ENCODE measurements around the gene CCDC85C.

CCDC85C gene

GRCh38 chr14:99502989-99503421, 101.0 kb downstream of the CCDC85C start:
- TF ChIP-seq CTCF (IDR thresholded peaks at IDR 0.05; ENCODE audit: low read depth, low read length), result 0 out of 2 replicates have a peak, but pooled peaks have one; percentile 3
- H3K27me3 ChIP-seq, result no peaks in the 10 kb centered on the region
- peaks cover 82% of the 10 kb centered on the region for H3K36me3 ChIP-seq
- DNase-seq, result no peak
- H3K4me3 ChIP-seq (ENCODE audit: low read depth, low read length), result no peak overlapping the region
- no peaks in the 10 kb centered on the region for H3K4me1 ChIP-seq
- no peaks in the 10 kb centered on the region for H3K9me3 ChIP-seq

GRCh38 chr14:99497894-99498293, 106.1 kb downstream of the CCDC85C start:
- DNase-seq, result no peak
- H3K4me1 ChIP-seq, result no peaks in the 10 kb centered on the region
- no peak overlapping the region for H3K4me3 ChIP-seq (ENCODE audit: low read depth, low read length)
- TF ChIP-seq CTCF (IDR thresholded peaks at IDR 0.05; ENCODE audit: low read depth, low read length), result no peak
- H3K27me3 ChIP-seq, result no peaks in the 10 kb centered on the region
- no peaks in the 10 kb centered on the region for H3K9me3 ChIP-seq
- H3K36me3 ChIP-seq, result peaks cover 65% of the 10 kb centered on the region

- H3K4me1 ChIP-seq, result no peaks in the 10 kb centered on the region
Measured at GRCh38 chr14:99497341-99497740, 106.7 kb downstream of the CCDC85C start.

DNA sequence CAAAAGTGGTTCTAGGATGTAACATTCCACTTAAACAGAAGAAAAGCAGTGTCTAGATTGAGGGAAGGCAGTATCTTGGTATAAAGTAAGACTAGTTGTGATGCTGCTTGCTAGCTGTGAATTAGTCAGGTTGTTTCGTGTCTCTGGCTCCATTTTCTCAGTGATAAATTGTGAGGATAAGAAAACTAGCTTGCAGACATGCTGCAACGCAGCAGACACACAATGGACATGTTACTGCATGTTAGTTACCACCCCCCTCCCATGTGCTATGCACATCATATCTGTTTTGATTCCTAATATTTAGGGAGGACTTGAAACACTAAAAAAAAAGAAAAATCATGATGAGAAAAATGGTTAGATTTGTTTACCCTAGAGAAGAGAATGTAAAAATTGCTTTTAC, 119.9 kb downstream of the CCDC85C start:
- DNase-seq, result no peak
- no peak for TF ChIP-seq CTCF (IDR thresholded peaks at IDR 0.05; ENCODE audit: low read depth, low read length)
- Histone ChIP-seq H3K4me3 (ENCODE audit: low read depth, low read length) (no peak overlapping the region), H3K36me3 (no peaks in the 10 kb centered on the region), H3K4me1 (no peaks in the 10 kb centered on the region), H3K9me3 (no peaks in the 10 kb centered on the region), H3K27me3 (no peaks in the 10 kb centered on the region)

More at GRCh38 chr14:99497341-99497740, 106.7 kb downstream of the CCDC85C start:
- no peak overlapping the region for H3K4me3 ChIP-seq (ENCODE audit: low read depth, low read length)
- no peaks in the 10 kb centered on the region for H3K27me3 ChIP-seq
- H3K36me3 ChIP-seq, result peaks cover 59% of the 10 kb centered on the region
- H3K9me3 ChIP-seq, result no peaks in the 10 kb centered on the region
- TF ChIP-seq CTCF (IDR thresholded peaks at IDR 0.05; ENCODE audit: low read depth, low read length), result no peak
- no peak for DNase-seq

DNA sequence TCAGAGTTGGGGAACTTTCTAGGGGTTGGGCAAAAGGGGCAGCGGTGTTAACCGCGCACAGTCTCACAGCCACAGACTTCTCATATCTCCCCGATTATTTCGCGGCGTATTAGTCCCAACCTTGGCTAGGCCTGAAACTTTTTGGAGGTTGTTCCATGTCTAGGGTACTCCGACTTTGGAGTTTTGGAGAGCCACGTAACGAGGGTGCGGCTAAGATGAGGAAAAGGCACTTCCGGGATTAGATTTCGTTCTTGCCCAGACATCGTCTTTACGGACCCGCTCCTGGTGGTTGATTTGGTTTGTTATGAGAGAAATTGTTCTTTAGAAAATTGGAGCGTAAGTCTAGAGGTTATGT, 122.3 kb downstream of the CCDC85C start:
- peak overlapping the region; percentile 98 for H3K4me3 ChIP-seq (ENCODE audit: low read depth, low read length)
- no peaks in the 10 kb centered on the region for H3K4me1 ChIP-seq
- DNase-seq, result no peak
- H3K36me3 ChIP-seq, result no peaks in the 10 kb centered on the region
- H3K9me3 ChIP-seq, result no peaks in the 10 kb centered on the region
- TF ChIP-seq CTCF (IDR thresholded peaks at IDR 0.05; ENCODE audit: low read depth, low read length), result no peak
- H3K27me3 ChIP-seq, result no peaks in the 10 kb centered on the region

GRCh38 chr14:99480917-99481744, 122.9 kb downstream of the CCDC85C start, which contains the start of gene CCNK:
Gene CCNK, plus strand, starts transcription at chr14:99481409. Its CDS starts 11,269 bp downstream, at chr14:99492678.
- Histone ChIP-seq H3K4me3 (ENCODE audit: low read depth, low read length) (peak within 1 kb of the TSS; percentile 98), H3K9me3 (no peaks in the 10 kb centered on the region), H3K4me1 (no peaks in the 10 kb centered on the region), H3K36me3 (no peaks in the 10 kb centered on the region), H3K27me3 (no peaks in the 10 kb centered on the region)
- DNase-seq, result peak; percentile 100
- no peak for TF ChIP-seq CTCF (IDR thresholded peaks at IDR 0.05; ENCODE audit: low read depth, low read length)
